HG02610 (cell line): ENCODE results near the gene LMF2.

Source experiments
- ATAC-seq: cut with Tn5 transposase; IDR thresholded peaks from one replicate; pipeline ENCODE4 v1.9.1; 2021; ENCODE audit warnings: mild to moderate bottlenecking, moderate library complexity; ENCODE audit not compliant: unreplicated experiment

The LMF2 gene

GRCh38 chr22:50504369-50505211, 2.9 kb downstream of the LMF2 start:
- no peak for ATAC-seq

DNA sequence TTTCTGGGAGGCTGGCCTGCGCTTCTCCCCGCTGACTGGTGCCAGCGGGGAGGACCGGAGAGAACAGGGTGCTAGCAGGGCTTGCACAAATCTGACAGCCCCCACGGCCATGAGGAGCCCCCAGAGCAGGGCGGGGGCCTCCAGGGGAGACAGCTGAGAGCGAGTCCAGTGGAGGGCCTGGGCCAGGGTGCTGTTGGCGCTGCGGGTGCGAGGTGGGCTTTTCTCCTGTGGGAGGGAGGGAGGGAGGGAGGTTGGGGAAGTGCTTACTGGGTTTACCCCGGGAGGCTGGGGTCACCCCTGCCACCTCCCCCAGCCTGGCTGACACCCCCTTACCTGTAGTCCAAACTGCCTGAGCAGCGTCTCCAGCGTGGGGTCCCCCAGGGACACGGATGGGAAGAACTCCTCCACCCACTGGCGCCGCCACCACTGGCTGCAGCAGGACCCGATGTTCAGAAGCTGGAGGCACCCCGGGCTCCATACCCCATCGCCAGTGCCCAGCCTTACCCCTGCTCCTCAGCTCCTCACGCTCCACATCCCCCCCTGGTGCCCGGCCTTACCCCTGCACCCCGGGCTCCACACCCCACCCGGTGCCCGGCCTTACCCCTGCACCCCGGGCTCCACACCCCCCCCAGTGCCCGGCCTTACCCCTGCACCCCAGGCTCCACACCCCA, 3.9 kb downstream of the LMF2 start:
- no peak for ATAC-seq

GRCh38 chr22:50502628-50503474, 4.7 kb downstream of the LMF2 start:
- ATAC-seq = no peak

DNA sequence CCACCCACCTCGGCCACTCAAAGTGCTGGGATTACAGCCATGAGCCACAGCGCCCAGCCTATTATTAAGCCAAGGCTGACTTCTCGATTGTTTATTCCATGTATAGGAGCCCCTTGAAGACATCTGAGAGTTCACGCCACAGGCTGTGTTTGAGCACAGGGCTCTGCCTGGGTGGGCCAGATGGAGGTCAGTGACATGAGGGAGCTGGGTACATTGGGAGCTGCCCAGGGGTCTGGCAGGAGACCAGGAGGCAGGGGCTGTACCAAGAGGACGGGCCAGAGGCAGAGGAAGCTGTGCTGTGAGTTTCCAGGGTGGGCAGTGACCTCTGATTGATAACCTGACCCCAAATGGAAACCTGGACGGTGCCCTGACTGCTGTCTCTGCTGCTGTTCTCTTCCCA, 5.4 kb downstream of the LMF2 start:
- no peak for ATAC-seq

DNA sequence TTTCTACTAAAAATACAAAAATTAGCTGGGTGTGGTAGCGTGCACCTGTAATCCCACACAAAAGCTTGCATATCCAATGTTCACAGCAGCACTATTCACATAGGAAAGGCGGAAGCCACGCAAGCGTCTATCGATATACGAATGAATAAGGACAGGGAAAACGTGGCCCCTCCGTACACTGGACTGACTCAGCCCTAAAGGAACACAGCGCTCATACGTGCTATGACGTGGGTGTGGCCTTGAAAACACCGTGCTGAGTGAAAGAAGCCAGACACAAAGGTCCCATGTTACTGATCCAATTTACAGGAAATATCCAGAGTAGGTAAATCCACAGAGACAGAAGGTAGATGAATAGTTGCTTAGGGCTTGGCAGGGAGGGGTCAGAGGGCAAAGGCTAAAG, 7.0 kb downstream of the LMF2 start:
- no peak for ATAC-seq

- ATAC-seq = no peak
Measured at GRCh38 chr22:50498322-50498890, 9.1 kb downstream of the LMF2 start.

DNA sequence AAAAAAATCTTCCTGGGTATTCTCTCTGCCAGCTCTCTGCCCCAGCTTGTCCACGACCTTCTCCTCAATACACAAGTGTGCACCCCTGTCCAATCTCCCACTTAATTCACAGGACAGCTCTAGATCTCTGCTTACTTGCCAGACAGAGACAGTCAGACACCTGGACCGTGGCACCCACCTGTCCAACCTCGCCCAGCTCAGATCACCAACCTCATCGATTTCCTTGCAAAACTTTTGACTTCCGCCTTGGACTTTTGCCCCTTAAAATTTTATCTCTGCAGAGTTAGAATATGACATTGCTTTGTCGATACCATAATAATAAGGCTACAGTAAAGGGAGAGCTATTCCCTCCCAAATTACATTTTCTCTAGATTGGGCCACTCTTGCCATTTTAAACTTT, 10.4 kb downstream of the LMF2 start:
- no peak for ATAC-seq

DNA sequence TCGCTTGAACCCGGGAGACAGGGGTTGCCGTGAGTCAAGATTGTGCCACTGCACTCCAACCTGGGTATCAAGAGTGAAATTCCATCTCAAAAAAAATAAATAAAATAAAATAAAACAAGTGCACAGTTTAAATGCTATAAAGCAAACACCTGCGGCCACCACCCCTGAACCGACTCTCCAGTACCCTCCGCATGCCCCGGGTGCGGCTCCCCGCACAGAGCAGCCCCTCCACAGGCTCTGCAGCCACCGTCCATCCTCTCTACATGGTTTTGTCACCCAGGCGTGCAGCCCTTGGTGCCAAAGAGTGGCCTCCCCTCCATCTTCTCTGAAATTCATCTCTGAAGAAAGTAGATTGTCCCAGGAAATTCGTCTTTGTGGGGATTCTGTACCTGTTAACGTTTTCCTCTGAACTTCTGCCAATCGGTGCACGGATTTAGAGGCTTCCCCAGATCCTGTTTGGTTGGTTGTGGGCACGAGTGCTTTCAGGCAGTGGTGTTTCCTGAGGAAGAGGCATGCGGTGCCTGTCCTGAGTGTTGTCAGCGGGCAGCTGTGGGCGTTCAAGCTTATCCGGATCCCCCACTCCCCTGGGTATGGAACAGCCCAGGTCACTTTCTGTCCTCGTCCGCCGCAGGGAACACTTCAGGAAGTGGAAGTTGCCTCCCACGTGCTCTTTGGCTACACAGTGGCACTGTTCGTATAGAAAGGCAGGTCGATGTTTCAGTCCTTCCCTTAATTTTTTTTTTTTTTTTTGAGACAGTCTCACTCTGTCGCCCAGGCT, 16.8 kb downstream of the LMF2 start:
- no peak for ATAC-seq

DNA sequence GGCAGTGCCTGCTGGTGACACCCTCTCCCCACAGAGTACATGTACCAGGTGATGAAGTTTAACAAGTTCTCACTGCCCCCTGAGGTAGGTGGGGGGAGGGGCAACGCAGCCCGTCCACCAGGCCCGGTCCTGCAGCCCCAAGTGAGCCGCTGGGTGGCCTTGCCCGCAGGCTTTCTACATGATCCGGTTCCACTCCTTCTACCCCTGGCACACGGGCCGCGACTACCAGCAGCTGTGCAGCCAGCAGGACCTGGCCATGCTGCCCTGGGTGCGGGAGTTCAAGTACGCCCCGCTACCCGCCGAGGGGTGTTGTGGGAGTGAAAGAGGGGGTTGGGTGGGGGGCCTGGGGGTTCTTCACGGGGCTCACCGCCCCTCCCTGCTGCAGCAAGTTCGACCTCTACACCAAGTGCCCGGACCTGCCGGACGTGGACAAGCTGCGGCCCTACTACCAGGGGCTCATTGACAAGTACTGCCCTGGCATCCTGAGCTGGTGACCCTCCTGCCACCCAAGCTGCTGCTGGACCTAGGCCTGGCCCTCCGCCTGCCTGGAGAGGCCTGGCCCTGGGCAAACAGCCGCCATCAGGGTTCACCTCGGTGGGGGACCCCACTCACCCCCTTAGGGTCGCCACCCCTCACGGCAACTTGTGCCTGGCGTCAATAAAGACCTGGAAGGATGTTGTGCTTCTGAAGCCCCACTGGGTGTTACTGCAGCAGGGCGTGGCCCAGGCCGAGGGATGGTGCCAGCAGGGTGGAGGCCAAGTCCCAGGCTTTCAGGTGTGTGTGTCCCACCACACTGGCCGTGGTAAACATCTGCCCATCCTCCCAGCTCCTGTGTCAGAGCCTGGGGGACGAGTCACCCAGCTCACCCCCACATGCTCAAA, 17.9 kb downstream of the LMF2 start:
- ATAC-seq = no peak

GRCh38 chr22:50488886-50489285, 18.6 kb downstream of the LMF2 start:
- ATAC-seq = no peak

DNA sequence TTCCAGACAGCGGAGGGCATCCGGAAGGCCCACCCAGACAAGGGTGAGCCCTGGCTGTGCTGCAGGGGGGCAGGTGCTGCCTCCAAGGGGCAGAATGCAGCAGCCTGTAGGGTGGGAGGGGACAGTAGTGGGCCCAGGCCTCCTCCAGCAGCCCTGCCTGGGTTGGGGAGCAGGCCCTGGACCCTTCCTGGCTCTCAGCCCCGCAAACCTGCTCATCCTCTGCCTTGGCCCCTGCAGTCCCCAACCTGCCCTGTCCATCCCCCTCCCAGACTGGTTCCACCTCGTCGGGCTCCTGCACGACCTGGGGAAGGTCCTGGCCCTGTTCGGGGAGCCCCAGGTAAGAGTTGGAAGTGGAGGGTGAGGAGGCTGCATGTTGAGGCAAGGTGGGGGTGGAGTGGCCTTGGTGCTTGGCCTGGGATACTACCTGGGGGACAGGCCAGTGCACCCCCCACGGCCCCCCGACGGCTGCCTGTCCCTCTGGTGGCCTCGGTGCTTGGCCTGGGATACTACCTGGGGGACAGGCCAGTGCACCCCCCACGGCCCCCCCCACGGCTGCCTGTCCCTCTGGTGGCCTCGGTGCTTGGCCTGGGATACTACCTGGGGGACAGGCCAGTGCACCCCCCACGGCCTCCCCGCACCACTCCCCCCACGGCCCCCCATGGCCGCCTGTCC, 19.4 kb downstream of the LMF2 start:
- ATAC-seq = no peak

DNA sequence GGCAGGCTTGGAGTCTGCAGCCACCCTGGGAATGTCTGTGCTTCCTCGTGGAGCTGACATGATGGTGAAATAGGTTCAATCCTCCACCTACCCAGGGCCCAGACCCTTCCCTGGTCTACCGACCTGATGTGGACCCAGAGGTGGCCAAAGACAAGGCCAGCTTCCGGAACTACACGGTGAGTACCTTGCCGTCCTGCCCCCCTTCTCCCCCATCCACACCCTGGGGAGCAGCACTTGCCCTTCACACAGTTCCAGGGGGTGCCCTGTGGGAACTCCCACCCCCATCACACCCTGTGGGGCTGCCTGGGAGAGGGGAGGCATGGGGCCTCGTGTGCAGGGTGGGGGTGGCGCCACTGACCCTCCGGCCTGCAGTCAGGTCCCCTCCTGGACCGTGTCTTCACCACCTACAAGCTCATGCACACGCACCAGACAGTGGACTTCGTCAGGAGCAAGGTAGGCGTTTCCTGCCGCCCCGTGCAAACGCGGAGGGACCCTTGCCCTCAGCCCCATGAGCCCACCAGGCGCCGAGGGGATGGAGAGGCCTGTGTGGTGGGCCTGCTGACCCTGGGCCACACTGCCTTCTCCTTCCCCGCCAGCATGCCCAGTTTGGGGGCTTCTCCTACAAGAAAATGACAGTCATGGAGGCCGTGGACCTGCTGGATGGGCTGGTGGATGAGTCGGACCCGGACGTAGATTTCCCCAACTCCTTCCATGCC, 20.1 kb downstream of the LMF2 start:
- no peak for ATAC-seq

DNA sequence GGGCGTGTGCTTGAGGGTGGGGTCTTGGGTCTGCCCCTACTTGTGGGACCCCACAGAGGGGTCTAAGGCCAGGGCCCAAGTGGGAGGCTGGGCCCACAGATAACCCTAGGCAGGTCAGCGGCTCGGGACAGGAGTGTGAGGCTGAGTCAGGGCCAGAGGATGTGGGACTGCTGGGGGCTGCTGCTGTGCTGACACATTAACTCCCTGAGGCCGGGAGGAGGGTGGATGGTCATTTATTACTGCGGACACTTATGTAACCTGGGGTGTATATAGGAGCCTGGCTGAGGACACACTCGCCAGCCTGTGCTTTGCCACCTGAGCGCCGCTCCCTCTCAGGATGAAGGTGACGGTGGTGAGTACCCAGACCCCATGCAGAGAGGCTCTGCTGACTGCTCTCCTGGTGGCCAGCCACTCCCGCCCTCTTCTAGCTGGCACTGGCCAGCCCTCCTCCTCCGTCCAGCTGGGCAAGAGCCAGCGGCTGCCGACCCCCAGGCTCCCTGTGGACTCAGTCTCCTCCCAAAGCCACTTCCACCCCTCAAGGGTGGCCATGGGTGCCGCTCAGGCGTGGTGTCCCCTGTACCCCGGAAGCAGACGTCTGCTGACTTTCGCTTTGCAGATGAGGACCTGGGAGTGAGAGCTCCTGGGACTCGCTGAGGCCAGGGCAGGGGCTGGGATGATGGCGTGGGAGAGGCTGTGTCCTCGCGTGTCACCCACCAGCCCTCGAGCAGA, 20.8 kb downstream of the LMF2 start, which contains the start of gene MIOX:
Gene MIOX, plus strand, starts transcription at position 299 of the 729 bp plus-strand sequence. Its CDS starts 39 bp downstream, at position 338.
- ATAC-seq = no peak

GRCh38 chr22:50485221-50486131, 22.0 kb downstream of the LMF2 start:
- no peak for ATAC-seq

- no peak for ATAC-seq
Measured at GRCh38 chr22:50483977-50484853, 23.3 kb downstream of the LMF2 start.
